Spleen (tissue), 11 donors: ENCODE results near the gene CA10. TPM values are rescaled to one million over a fixed set of nuclear protein-coding genes. Genes with fewer than 3 reads are reported as not detected.

Source experiments
- DNase-seq: peaks from one replicate; pipeline ENCODE4 v3.0.0-alpha.2; 2020
- H3K27ac ChIP-seq, 8 donors: fragments of 200-600 bp; sonication (generic) in 7 of 8; 1 replicate in 4 of 8; 2 replicates in 4 of 8; pipeline versions ENCODE4 v1.5.0 to v1.8.0; 2016 to 2021; ENCODE audit warnings: inconsistent platforms in 4 of 8, mild to moderate bottlenecking in 4 of 8, moderate library complexity in 1 of 8
- H3K27me3 ChIP-seq, 7 donors: fragments of 200-600 bp; sonication (generic) in 6 of 7; replicated peaks in 1 of 7; 1 replicate in 4 of 7; 2 replicates in 3 of 7; pipeline versions ENCODE4 v1.5.0 to v1.8.0; 2016 to 2021; ENCODE audit warnings: inconsistent platforms in 3 of 7, mild to moderate bottlenecking in 1 of 7
- H3K36me3 ChIP-seq, 6 donors: fragments of 200-600 bp; sonication (generic) in 5 of 6; 1 replicate in 4 of 6; 2 replicates in 2 of 6; pipeline versions ENCODE4 v1.5.0 to v1.8.0; 2016 to 2021; ENCODE audit warnings: inconsistent platforms in 2 of 6
- H3K4me1 ChIP-seq, 6 donors: fragments of 200-600 bp; sonication (generic) in 5 of 6; 1 replicate in 3 of 6; 2 replicates in 3 of 6; pipeline versions ENCODE4 v1.5.0 to v1.8.0; 2016 to 2021; ENCODE audit warnings: inconsistent platforms in 3 of 6
- H3K4me3 ChIP-seq, 8 donors: fragments of 200-600 bp; sonication (generic) in 7 of 8; 1 replicate in 4 of 8; 2 replicates in 4 of 8; pipeline versions ENCODE4 v1.5.0 to v1.8.0; 2016 to 2021; ENCODE audit warnings: inconsistent platforms in 4 of 8, mild to moderate bottlenecking in 4 of 8, moderate library complexity in 2 of 8
- H3K9me3 ChIP-seq, 8 donors: fragments of 200-600 bp; sonication (generic) in 7 of 8; 1 replicate in 4 of 8; 2 replicates in 4 of 8; pipeline versions ENCODE4 v1.5.0 to v1.8.0; 2016 to 2021; ENCODE audit warnings: inconsistent platforms in 4 of 8
- POLR2A ChIP-seq, 3 donors: fragments of 450-650 bp; IDR thresholded peaks; one replicate each; pipeline ENCODE4 v1.5.1; 2017; ENCODE audit warnings: antibody characterized with exemption in 3 of 3, mild to moderate bottlenecking in 1 of 3
- POLR2AphosphoS5 ChIP-seq, 3 donors: sonication (generic); formaldehyde crosslinking; IDR thresholded peaks; one replicate each; pipeline ENCODE4 v1.5.1; 2017; ENCODE audit warnings: antibody characterized with exemption in 3 of 3
- WGBS, 5 donors: extraction: QIAGEN DNeasy Blood & Tissue Kit in 3 of 5; methylation state at CpG; one replicate each; pipeline versions ENCODE4 v1.1.5 to v1.1.7; 2013 to 2018; 5-methylcytosine and 5-hydroxymethylcytosine counted together
- intact Hi-C: fragments of 100-400 bp; cut with DNase I; formaldehyde crosslinking; loops from one replicate; pipeline ENCODE4 v1.15.0; 2023; ENCODE audit warnings: low total_unique reads
- polyA plus RNA-seq, 3 donors: library from polyadenylated mRNA; stranded (reverse); fragments of 200-250 nt; gene quantifications; one replicate each; pipeline ENCODE4 v1.2.1, GENCODE V29; 2013
- total RNA-seq, 7 donors: library from RNA; depleted of rRNA in 3 of 7; stranded (reverse); fragments of >200 nt in 3 of 7; fragmentation: NEBNext Ultra II Directional in 4 of 7; extraction: Animal tissue kit (Norgen Biotek cat#: 25700) in 4 of 7; gene quantifications; one replicate each; pipeline versions ENCODE4 v1.1.0 to v1.2.1, GENCODE V29; 2016 to 2021
- TF ChIP-seq, protein P1 (sequence below), 11 experiments: fragments of 200-600 bp in 7 of 11; fragments of 450-650 bp in 4 of 11; sonication (generic) in 4 of 11; IDR thresholded peaks in 8 of 11; conservative IDR thresholded peaks in 3 of 11; 1 replicate in 7 of 11; 2 replicates in 4 of 11; pipeline versions ENCODE4 v1.4.0 to v1.8.0; 2016 to 2021; ENCODE audit warnings: antibody characterized with exemption in 11 of 11, inconsistent platforms in 4 of 11, mild to moderate bottlenecking in 1 of 11
- donor health status: healthy with polysubstance abuse.
- donor health status: DM: no; HTN: no; CAD: no; lungs with moderate emphysema.
- donor health status: DM: no; HTN: no; CAD: no.
- donor health status: Bipolar disorder and iron deficiency.
- donor health status: healthy.
- donor health status: DM: no; HTN: no; CAD: no.
- donor health status: DM: yes; HTN: yes; CAD: no.

CA10 gene
- total and polyA plus RNA-seq, 10 donors = 0.19 to 0.22 TPM; not detected in 8

DNA sequence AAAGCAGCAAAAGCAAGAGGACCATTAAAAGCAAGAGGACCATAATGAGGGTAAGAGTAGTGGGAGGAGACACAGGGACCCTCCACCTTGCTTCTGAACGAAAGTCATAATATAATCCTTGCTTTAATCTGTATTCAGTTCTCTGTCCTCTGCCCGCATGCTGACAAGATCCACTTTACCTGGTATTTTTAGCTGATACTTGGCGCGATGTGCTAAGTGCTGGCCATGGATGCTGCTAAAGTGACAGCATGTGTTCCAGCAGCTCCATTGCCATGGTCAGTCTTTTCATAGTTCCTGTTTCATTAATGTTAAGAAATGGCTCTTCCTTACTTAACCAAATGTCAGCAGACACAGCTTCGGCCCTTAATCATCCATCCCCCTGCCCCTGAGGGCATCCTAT lies 86.8 kb downstream of the CA10 start:
- Histone ChIP-seq H3K4me3 (no peak overlapping the region), H3K9me3 (peaks cover 0 to 15% (median 9%) of the 10 kb centered on the region in 8 donors), H3K27ac (no peak overlapping the region), H3K27me3 (no peaks in the 10 kb centered on the region), H3K4me1 (no peaks in the 10 kb centered on the region), H3K36me3 (no peaks in the 10 kb centered on the region)
- intact Hi-C loops = no loop called here
- TF ChIP-seq, protein P1, sequence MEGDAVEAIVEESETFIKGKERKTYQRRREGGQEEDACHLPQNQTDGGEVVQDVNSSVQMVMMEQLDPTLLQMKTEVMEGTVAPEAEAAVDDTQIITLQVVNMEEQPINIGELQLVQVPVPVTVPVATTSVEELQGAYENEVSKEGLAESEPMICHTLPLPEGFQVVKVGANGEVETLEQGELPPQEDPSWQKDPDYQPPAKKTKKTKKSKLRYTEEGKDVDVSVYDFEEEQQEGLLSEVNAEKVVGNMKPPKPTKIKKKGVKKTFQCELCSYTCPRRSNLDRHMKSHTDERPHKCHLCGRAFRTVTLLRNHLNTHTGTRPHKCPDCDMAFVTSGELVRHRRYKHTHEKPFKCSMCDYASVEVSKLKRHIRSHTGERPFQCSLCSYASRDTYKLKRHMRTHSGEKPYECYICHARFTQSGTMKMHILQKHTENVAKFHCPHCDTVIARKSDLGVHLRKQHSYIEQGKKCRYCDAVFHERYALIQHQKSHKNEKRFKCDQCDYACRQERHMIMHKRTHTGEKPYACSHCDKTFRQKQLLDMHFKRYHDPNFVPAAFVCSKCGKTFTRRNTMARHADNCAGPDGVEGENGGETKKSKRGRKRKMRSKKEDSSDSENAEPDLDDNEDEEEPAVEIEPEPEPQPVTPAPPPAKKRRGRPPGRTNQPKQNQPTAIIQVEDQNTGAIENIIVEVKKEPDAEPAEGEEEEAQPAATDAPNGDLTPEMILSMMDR (IDR thresholded peaks at IDR 0.05 in 8 of 11, conservative IDR thresholded peaks at IDR 0.05 in 3 of 11) = no peak
- no peak for TF ChIP-seq POLR2AphosphoS5 (IDR thresholded peaks at IDR 0.05)
- TF ChIP-seq POLR2A (IDR thresholded peaks at IDR 0.05) = no peak
- WGBS, 5 donors = 77 to 84% (median 81%) methylated on average over 5 of the region's 5 CpGs
- DNase-seq = no peak

- peaks cover 0 to 18% (median 10%) of the 10 kb centered on the region in 8 donors for H3K9me3 ChIP-seq
- no peaks in the 10 kb centered on the region for H3K27me3 ChIP-seq
- no peak overlapping the region for H3K27ac ChIP-seq
- H3K4me1 ChIP-seq = no peaks in the 10 kb centered on the region
- no peak overlapping the region for H3K4me3 ChIP-seq
- TF ChIP-seq, protein P1 (IDR thresholded peaks at IDR 0.05 in 8 of 11, conservative IDR thresholded peaks at IDR 0.05 in 3 of 11) = no peak
- TF ChIP-seq POLR2A (IDR thresholded peaks at IDR 0.05) (no peak), POLR2AphosphoS5 (IDR thresholded peaks at IDR 0.05) (no peak)
- intact Hi-C loops = no loop called here
- H3K36me3 ChIP-seq = no peaks in the 10 kb centered on the region
- 36 to 58% (median 46%) methylated on average over 2 of the region's 2 CpGs for WGBS, 5 donors
- DNase-seq = no peak
Measured at GRCh38 chr17:52064791-52065211, 93.7 kb downstream of the CA10 start.

DNA sequence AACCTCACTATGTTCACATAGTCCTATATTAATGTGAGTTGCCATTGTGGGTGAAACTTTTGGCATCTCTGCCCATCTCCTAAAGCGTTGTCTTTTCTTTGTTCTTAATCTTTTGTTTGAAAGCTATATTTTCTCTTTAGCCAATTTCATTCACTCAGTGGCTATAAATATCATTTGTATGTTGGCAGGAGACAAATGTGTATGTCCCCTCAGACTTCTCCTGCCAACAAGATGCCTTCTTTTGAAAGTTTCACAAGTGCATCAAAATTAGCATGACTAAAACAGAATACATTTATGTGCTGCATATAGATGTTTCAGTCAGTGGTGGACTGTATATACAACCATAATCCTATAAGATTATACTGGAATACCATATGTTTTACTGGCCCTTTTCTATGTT lies 109.0 kb downstream of the CA10 start:
- Histone ChIP-seq H3K27ac (no peak overlapping the region), H3K36me3 (no peaks in the 10 kb centered on the region), H3K9me3 (peaks cover 0 to 6% (median 1%) of the 10 kb centered on the region in 8 donors), H3K4me3 (no peak overlapping the region), H3K4me1 (no peaks in the 10 kb centered on the region), H3K27me3 (no peaks in the 10 kb centered on the region)
- 73 to 89% (median 80%) methylated on average over 1 of the region's 1 CpG for WGBS, 5 donors
- intact Hi-C loops = no loop called here
- TF ChIP-seq, protein P1 (IDR thresholded peaks at IDR 0.05 in 8 of 11, conservative IDR thresholded peaks at IDR 0.05 in 3 of 11) = no peak
- TF ChIP-seq POLR2A (IDR thresholded peaks at IDR 0.05) = no peak
- no peak for TF ChIP-seq POLR2AphosphoS5 (IDR thresholded peaks at IDR 0.05)
- no peak for DNase-seq

DNA sequence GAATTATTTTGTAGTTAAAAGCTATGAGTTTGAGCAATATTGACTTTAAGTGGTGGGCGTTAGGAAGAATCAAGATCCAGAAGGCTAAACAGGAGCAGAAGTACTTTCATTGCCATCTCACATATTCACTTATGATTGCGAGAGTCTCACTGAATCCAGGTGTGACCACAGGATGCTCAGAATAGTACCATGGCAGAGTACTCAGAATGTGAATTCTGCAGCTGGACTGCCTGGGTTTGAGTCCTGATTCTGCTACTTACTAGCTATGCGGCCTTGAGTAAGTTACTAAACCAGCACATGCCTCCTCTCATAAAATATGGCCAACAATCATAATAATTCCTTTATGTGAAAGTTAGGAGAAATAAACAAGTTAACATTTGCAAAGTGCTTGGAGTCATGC lies 109.5 kb downstream of the CA10 start:
- 82 to 93% (median 86%) methylated on average over 3 of the region's 3 CpGs for WGBS, 5 donors
- H3K27ac ChIP-seq = no peak overlapping the region
- peaks cover 0 to 1% (median 0%) of the 10 kb centered on the region in 8 donors for H3K9me3 ChIP-seq
- peaks cover 0 to 3% (median 0%) of the 10 kb centered on the region in 7 donors for H3K27me3 ChIP-seq
- H3K4me3 ChIP-seq = no peak overlapping the region
- TF ChIP-seq POLR2AphosphoS5 (IDR thresholded peaks at IDR 0.05) = no peak
- TF ChIP-seq, protein P1 (IDR thresholded peaks at IDR 0.05 in 8 of 11, conservative IDR thresholded peaks at IDR 0.05 in 3 of 11) = no peak
- no peak for TF ChIP-seq POLR2A (IDR thresholded peaks at IDR 0.05)
- no peak for DNase-seq
- no peaks in the 10 kb centered on the region for H3K36me3 ChIP-seq
- H3K4me1 ChIP-seq = no peaks in the 10 kb centered on the region
- intact Hi-C loops = no loop called here
